KMS-11 (cell line): Measurements from ENCODE around the gene ZBTB33.

Source experiments
- H2AFZ ChIP-seq: fragments of 200-600 bp; sonication (generic); 2 replicates; pipeline ENCODE4 v1.6.1; 2016; ENCODE audit warnings: antibody characterized with exemption, mixed run types, low read depth
- H3K27ac ChIP-seq: fragments of 200-600 bp; sonication (generic); 2 replicates; pipeline ENCODE4 v1.6.1; 2016; ENCODE audit warnings: mild to moderate bottlenecking, mixed run types
- H3K27me3 ChIP-seq: fragments of 200-600 bp; sonication (generic); 2 replicates; pipeline ENCODE4 v1.6.1; 2017; ENCODE audit warnings: mild to moderate bottlenecking, low read depth, mixed run types, moderate library complexity; ENCODE audit not compliant: insufficient read depth
- H3K36me3 ChIP-seq: fragments of 200-600 bp; sonication (generic); 2 replicates; pipeline ENCODE4 v1.6.1; 2017; ENCODE audit warnings: mild to moderate bottlenecking, mixed run types; ENCODE audit not compliant: insufficient read depth
- H3K4me1 ChIP-seq: fragments of 200-600 bp; sonication (generic); 2 replicates; pipeline ENCODE4 v1.6.1; 2016; ENCODE audit warnings: mild to moderate bottlenecking, low read depth, mixed run types; ENCODE audit not compliant: poor library complexity, severe bottlenecking
- H3K4me2 ChIP-seq: fragments of 200-600 bp; sonication (generic); 2 replicates; pipeline ENCODE4 v1.7.0; 2016; ENCODE audit warnings: mild to moderate bottlenecking, mixed run types
- H3K4me3 ChIP-seq: fragments of 200-600 bp; sonication (generic); IDR thresholded peaks from 2 replicates; pipeline ENCODE4 v1.6.1; 2017; ENCODE audit warnings: low read depth, low read length, mixed read lengths; ENCODE audit not compliant: insufficient read depth
- H3K79me2 ChIP-seq: fragments of 200-600 bp; sonication (generic); 2 replicates; pipeline ENCODE4 v1.6.1; 2016; ENCODE audit warnings: low read depth, mixed run types; ENCODE audit not compliant: insufficient read depth
- H3K9ac ChIP-seq: fragments of 200-600 bp; sonication (generic); 2 replicates; pipeline ENCODE4 v1.6.1; 2016; ENCODE audit warnings: mild to moderate bottlenecking, mixed run types
- H4K20me1 ChIP-seq: fragments of 200-600 bp; sonication (generic); 2 replicates; pipeline ENCODE4 v1.6.1; 2016; ENCODE audit warnings: mild to moderate bottlenecking, mixed run types; ENCODE audit not compliant: insufficient read depth
- TF ChIP-seq, protein P1 (sequence below): fragments of 200-600 bp; sonication (generic); conservative IDR thresholded peaks from 2 replicates; pipeline ENCODE4 v1.6.1; 2017; ENCODE audit warnings: low read depth, mild to moderate bottlenecking, antibody characterized with exemption, low read length, moderate library complexity, mixed read lengths

ZBTB33 gene, protein sequence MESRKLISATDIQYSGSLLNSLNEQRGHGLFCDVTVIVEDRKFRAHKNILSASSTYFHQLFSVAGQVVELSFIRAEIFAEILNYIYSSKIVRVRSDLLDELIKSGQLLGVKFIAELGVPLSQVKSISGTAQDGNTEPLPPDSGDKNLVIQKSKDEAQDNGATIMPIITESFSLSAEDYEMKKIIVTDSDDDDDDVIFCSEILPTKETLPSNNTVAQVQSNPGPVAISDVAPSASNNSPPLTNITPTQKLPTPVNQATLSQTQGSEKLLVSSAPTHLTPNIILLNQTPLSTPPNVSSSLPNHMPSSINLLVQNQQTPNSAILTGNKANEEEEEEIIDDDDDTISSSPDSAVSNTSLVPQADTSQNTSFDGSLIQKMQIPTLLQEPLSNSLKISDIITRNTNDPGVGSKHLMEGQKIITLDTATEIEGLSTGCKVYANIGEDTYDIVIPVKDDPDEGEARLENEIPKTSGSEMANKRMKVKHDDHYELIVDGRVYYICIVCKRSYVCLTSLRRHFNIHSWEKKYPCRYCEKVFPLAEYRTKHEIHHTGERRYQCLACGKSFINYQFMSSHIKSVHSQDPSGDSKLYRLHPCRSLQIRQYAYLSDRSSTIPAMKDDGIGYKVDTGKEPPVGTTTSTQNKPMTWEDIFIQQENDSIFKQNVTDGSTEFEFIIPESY

DNA sequence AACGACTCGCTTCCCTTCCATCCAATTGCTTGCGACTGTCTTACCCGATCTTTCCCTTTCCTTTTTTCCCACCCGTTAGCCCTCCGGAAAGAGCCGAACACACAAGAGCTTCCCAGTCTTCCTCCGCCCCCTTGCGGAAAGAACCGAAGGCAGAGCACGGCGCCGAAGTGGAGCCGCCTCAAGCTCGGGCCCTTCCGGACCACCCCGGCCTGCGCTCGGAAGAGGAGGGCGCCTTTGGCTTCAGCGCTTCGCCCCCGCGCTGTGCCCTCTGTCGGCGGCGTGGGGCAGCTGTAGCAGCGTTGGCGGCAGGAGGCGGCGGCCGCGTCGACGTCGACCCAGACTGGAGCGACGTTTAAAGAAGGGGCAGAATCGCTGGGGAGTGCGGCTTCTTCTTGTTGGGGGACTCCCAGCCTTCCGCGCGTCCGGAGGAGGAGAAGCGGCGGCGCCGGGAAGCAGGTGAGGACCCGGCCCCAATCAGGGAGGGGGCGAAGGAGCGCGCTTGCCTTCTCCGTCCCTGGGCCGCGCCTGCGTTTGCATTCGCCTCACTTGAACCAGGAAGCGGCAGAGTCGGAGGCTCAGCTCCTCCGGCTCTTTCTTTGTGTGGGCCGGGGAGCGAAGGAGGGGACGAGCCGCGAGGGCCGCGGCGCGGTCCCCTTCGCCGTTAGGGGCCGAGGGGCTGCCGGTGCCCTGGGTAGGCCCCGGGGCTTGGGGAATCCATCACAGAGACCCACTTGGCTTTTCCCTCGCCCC is at the start of gene ZBTB33:
Gene ZBTB33, plus strand, starts transcription at position 291 of the 750 bp plus-strand sequence. CDS start 2,604 bp downstream, outside the sequence.
- Histone ChIP-seq H2AFZ (peak within 1 kb of the TSS; percentile 74), H3K27ac (peak within 1 kb of the TSS; percentile 80), H3K9ac (peak within 1 kb of the TSS; percentile 81), H4K20me1 (no peaks in the 10 kb centered on the region), H3K36me3 (no peaks in the 10 kb centered on the region; the same call in 1 of the 2 replicates), H3K4me1 (peaks cover 13% of the 10 kb centered on the region), H3K27me3 (no peaks in the 10 kb centered on the region), H3K4me3 (no peak within 1 kb of the TSS), H3K79me2 (peaks cover 23% of the 10 kb centered on the region), H3K4me2 (peak within 1 kb of the TSS; percentile 91)
- TF ChIP-seq, protein P1, sequence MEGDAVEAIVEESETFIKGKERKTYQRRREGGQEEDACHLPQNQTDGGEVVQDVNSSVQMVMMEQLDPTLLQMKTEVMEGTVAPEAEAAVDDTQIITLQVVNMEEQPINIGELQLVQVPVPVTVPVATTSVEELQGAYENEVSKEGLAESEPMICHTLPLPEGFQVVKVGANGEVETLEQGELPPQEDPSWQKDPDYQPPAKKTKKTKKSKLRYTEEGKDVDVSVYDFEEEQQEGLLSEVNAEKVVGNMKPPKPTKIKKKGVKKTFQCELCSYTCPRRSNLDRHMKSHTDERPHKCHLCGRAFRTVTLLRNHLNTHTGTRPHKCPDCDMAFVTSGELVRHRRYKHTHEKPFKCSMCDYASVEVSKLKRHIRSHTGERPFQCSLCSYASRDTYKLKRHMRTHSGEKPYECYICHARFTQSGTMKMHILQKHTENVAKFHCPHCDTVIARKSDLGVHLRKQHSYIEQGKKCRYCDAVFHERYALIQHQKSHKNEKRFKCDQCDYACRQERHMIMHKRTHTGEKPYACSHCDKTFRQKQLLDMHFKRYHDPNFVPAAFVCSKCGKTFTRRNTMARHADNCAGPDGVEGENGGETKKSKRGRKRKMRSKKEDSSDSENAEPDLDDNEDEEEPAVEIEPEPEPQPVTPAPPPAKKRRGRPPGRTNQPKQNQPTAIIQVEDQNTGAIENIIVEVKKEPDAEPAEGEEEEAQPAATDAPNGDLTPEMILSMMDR = peak; percentile 66

DNA sequence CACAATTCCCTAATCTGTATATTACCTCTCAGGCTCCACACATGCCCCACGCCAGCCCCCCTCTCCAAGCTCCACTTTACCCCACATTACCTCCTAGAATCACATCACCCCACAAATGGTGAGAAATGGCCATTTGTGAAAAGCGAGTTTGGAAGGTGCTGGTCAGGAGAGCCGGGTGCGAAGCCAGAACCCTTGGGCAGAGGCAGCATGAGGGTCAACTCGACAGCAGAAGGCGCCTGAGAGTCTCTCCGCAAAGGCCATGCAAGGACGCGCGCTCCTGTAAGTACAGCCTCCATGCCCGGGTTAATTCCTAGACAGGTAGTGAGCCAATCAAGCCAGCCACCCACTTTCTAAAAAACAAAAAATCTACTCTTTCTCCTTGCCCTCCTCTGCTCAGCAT is 49.8 kb upstream of the ZBTB33 start:
- no peak overlapping the region for H3K4me3 ChIP-seq

DNA sequence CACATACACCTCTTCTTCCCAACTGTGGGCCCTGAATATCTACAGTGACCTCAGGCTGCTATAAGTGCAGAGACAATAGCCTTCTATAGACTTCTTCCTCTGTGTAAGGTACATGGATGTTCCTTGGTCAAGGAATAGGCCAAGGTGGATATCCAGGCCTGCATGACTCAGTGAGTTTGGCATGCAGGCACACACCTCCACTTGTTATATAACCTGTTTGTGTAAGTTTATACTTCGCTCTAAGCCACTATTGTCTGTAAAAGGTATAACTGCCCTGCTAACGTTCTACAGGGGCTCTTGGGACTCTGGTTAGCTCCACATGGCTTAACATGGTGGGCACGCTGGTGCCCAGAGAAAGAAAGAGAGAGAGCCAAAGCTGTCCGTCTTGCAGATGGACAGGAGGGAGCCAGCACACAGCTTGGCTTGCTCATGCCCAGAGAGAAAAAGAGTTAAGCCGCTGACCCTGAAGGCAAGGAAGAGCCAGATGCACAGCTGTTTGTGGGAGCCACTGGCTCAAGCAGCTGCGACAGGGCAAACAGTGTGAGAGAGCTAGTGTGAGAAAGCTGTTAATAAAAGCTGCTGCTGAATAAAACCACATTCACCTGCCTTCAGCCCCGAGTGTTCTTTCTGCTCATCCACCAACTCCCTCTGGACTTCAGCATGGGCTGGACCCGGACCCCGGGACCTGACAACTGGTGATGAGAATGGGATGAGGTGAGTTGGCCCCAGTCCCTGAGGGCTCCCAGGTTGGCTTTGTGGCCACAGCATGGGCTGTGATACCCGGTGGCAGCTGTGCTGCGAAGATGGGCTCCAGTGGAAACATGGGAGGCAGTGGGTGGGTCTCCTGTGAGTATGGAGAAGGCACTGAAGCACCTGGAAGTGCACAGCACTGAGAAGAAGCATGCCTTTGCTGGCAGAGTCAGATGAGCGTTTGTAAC is 44.5 kb upstream of the ZBTB33 start:
- Histone ChIP-seq H3K36me3 (no peaks in the 10 kb centered on the region), H3K4me2 (no peak overlapping the region), H3K4me1 (no peaks in the 10 kb centered on the region), H2AFZ (no peak overlapping the region), H3K4me3 (no peak overlapping the region), H3K9ac (no peak overlapping the region), H3K27me3 (no peaks in the 10 kb centered on the region), H3K79me2 (no peaks in the 10 kb centered on the region), H3K27ac (no peak overlapping the region), H4K20me1 (no peaks in the 10 kb centered on the region)
- TF ChIP-seq, protein P1 = no peak

More for the DNA sequence above, 49.8 kb upstream of the ZBTB33 start:
- TF ChIP-seq, protein P1 = no peak
- Histone ChIP-seq H3K4me2 (no peak overlapping the region), H3K79me2 (no peaks in the 10 kb centered on the region), H4K20me1 (no peaks in the 10 kb centered on the region), H3K4me1 (no peaks in the 10 kb centered on the region), H3K36me3 (no peaks in the 10 kb centered on the region), H3K9ac (no peak overlapping the region), H3K27me3 (no peaks in the 10 kb centered on the region), H3K27ac (no peak overlapping the region), H2AFZ (no peak overlapping the region)
